IPS-NIHi11 (cell line): Measurements from ENCODE around the gene DNAJC11.
"Not testable (repeated sequence)": the region's sequence is repeated elsewhere in the genome, so short reads cannot be mapped to it uniquely, and the experiment has no call there.

ENCODE experiments used
- DNase-seq: peaks from one replicate; pipeline ENCODE4 v3.0.0; 2012; ENCODE audit warnings: mixed read lengths, low spot score

DNAJC11 gene

GRCh38 chr1:6623269-6623965, 78.2 kb downstream of the DNAJC11 start:
- DNase-seq, result no peak

DNA sequence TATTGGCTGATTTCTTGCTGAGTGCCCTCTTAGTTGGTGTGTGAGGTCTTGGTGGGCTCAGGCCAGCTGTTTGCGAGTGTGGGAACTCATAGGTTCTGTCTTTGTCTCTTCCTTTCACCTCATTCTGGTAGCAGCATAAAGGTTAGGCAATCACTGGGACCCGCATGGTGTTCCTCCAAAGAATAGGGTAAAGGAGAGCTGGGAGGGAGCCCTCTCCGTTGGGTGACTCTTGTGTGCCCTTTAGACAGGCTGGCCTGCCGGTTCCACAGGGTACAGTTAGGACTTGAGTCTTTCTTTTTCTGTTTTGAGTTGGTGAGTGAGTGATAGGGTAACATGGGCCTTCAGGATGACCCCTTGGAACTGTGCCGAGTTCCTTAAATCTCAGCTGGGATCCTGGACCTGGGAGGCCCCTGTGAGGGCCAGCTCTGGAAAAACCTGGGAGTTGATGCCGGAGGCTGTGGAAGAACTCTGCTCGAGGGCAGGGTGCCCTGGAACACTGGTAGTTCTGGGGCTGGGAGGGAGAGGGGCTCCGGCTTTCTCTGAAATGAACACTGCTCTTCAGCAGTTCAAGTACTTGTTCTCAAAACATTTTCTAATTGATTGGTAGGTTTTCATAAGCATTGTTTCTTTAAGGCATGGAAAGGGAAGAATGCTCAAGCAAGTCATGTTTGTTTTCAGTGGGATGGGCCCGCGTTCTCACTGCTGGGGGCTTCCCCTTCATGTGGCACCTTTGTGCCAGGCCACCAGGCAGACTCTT, 79.0 kb downstream of the DNAJC11 start:
- DNase-seq, result no peak

DNA sequence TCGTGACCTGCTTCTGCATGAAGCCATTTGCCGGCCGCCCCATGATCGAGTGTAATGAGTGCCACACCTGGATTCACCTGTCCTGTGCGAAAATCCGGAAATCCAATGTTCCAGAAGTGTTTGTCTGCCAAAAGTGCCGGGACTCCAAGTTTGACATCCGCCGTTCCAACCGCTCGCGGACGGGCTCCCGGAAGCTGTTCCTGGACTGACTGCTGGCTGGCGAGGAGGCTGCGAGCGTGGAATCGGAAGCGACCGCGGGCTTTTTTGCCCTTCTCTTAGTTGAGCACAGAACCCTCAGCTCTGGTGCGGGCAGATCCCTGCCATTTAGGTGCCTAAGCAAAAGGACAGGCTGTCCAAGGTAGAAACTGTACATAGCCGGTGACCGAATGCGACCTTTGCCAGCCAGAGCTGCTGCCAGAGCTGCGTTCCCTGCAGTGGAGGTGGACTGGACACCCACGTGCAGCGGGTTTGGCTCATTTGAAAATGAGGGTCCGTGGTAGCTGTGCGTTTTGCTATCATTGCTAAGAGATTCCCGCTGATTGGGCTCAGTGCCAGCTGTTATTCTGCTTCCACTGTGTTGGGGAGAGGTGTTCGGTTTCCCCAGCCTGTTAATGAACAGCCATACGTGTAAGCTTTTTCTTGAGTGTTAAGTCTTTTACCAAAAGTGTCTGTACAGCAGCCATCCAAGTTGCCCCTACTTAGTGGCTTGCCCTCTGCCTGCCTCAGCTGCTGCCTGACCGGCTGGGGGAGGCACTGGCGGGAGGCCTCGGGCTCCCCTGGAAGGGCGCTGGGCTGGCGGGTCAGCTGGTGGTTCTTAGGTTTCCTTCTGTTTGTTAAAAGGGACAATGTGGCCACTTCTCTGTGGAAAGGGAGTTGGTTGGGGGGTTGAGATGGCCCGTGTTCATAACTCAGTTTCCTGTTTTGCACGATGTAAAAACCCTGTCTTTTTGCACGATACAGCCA, 79.9 kb downstream of the DNAJC11 start:
- no peak for DNase-seq

DNA sequence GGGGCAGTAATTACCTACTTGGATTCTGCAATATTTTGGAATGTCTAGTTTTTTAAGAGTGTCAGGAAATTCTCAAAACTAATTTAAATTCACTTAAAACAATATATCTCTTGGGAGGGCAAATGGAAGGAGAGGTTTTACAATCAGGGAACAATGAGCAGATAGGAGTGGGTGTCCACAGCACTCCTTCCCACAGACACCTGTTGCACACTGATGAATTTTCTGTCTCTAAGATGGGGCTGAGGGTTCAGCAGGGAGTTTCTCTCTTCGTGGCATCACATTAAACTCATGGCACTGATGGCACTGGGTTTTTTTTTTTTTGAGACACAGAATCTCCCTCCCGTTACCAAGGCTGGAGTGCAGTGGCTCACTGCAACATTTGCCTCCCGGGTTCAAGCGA, 82.6 kb downstream of the DNAJC11 start:
- DNase-seq, result no peak

DNA sequence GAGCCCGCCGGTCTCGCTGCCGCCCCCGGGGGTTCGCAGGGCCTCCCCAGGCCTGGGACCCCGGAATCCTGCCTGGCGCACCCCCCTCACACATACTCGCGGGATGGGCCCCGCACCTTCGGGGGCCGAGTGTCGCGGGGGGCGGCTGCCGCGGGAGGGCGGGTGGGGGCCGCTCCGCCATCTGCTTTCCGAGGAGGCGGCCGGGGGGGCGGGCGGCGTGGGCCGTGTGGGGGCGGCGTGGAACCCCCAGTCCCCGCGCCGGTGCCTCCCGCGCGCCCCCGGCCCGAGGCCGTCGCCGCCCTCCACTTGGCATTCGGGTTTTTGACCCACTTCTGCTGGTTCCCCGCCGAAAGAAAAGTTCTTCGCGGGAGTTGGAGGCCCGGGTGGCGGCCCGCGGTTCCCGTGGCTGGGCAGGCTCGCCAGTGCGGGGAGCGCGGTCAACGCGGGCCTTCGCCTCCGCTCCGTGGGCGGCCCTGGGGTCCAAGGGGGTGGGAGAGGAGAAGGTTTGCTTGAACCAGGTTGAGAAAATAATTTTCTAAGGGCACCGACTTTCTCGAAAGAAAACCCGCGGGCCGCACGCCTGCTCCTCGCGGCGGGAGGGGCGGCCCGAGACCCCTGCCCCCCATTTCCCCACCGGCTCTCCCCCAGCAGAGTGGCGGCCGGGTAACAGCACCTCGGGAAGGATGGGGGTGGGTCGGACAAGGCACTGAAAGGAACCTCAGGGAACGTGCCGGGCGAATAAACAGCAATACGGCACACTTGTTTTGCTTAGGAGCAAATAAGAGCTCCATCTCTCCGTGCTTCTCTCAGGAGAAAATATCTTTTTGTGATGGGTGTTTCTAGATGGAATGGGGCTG, 86.5 kb downstream of the DNAJC11 start:
- no peak for DNase-seq

GRCh38 chr1:6614019-6614928, 87.3 kb downstream of the DNAJC11 start:
- DNase-seq, result peak; percentile 91

DNA sequence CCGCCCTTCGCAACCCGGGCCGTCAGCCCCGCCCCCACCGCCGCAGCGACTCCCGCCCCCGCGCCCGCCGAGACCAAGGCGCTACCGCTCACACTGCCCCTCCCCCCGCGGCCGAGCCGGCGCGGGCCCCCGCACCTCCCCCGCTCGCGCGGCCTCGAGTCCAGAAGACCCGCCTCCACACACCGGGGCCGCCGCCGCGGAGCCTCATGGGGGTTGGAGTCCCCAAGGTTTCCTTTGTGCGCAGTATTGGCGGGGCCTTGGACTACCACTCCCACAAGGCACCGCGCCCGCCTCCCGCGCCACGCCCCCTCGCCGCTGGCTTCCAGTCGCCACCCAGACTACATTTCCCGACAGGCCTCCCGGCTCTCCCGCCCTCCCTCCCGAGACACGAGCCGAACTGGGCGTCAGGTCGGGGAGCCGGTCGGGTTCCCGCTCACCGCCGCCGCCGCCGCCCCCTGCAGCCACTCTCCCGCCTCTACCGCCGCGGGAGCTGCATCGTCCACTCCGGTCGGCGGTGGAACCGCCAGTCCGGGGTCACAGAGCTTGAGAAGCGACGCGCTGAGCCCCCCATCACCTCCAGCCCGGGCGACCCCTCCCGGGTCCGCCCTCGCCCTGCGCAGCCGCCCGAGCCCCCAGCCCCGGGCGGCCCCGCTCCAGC, 88.1 kb downstream of the DNAJC11 start, which contains the start of gene PHF13:
TSS of gene PHF13 (plus strand) at position 371 of the 658 bp plus-strand sequence. CDS start 336 bp downstream, outside the sequence.
- peak; percentile 98 for DNase-seq

- no peak for DNase-seq
Measured at GRCh38 chr1:6612641-6613360, 88.8 kb downstream of the DNAJC11 start.

DNA sequence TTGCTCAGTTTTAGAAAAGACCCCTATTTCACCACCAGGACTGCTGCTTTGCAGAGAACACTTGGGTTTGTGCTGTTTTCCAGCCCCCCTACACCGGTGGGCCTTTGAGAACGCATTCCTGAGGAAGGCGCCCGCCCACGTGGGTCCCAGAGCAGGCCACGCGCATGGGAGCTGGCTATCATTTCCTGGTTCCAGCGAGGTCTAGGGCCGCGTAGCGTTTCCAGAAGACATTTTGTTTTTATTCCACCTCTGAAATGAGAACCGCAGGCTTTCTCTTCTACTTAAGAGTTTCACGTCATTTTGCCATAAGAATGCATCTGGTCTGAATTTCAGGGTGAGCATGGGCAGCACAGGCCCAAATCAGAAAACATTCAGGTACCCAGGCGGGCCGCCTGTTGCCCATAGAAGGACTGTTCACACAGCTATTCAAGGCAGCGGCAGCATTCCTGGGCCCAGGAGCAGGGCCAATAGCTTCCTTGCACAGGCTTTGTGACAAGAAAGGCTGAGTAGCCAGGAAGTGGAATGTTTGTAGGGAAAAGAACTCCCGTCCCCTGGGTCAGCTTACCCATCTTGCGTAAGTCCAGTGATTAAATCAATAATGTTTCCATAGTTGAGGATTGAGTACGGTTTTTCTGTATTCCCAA, 97.6 kb downstream of the DNAJC11 start:
- no peak for DNase-seq

- DNase-seq, result no peak
Measured at GRCh38 chr1:6603238-6603914, 98.2 kb downstream of the DNAJC11 start.

GRCh38 chr1:6602669-6603237, 98.9 kb downstream of the DNAJC11 start, which contains the start of gene KLHL21:
Gene KLHL21 (minus strand): TSS chr1:6602869. CDS start chr1:6602817, 52 bp downstream.
- peak; percentile 90 for DNase-seq

DNA sequence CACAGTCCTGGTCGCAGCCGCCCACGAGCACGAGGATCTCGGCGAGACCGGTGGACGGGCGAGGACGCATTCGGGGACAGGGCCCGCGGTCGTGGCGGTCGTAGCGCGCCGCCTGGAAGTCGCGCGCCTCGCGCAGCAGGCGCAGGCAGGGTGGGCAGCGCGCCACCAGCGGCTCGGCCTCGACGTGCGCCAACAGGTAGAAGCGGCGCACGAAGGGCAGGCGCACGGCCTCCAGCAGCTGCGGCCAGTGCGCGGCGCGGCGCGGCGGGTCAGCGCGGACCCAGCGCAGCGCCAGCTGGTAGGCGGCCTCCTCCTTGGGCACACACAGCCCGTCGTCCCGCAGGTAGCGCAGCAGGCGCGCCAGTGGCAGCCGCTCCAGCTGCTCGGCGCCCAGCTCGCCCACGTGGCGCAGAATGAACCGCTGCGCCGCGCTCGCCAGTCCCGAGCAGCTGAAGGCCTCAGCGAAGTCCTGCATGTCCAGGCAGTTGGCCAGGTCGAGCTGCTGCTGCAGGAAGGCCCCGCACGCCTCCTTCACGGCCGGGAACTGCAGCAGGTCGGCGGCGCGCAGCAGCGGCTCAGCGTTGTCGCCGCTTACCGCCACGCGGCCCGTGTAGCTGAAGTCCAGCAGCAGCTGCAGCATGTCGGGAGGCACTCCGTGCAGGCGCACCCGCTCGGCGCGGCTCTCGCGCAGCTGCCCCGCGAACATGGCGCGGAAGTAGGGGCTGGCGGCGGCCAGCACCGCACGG, 99.5 kb downstream of the DNAJC11 start:
- DNase-seq, result peak; percentile 66

DNA sequence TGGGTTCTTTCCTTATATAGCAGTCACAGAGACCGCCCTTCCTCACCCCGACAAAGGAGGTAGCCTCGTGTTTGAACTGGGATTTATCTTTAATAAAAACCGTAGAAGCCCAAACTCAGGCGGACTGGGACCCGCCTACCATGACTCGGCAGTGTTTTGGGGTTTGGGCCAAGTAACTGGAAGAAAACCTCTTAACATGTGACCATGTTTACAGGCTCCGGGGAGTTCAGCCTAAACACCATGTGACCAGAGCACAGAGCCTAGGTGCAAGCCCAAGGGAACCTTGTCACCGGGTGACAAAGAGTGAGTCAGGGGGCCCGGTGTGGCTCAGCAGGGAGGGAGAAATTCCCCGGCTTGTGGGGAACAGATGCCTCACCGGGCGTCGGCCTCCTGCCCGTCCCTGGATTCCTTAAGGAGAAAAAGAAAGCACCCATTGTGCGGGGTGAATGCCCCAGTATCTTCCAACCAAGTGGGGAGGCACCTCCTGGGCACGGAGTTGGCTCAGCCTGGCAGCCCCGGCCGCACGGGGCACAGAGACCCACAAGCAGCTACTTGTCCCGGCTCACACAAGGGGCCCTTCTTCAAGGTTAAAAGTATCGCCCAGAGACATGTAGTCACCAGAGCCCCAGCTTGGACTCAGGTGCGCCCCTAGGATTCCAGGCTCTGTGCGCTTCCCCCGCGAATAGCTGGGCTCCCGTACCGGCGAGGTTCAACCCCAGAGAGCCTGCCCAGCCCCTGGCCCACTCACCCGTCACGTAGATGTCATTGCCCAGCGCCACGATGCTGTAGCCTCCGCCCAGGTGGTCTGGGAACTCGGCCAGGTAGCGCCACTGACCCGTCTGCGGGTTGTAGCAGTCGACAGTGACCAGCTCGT, 100.3 kb downstream of the DNAJC11 start:
- DNase-seq, result peak; percentile 50

GRCh38 chr1:6600410-6601048, 101.1 kb downstream of the DNAJC11 start:
- no peak for DNase-seq

GRCh38 chr1:6599991-6600390, 101.6 kb downstream of the DNAJC11 start:
- DNase-seq, result not testable (repeated sequence)
